ENCODE results near the gene NDUFA1.

DNA sequence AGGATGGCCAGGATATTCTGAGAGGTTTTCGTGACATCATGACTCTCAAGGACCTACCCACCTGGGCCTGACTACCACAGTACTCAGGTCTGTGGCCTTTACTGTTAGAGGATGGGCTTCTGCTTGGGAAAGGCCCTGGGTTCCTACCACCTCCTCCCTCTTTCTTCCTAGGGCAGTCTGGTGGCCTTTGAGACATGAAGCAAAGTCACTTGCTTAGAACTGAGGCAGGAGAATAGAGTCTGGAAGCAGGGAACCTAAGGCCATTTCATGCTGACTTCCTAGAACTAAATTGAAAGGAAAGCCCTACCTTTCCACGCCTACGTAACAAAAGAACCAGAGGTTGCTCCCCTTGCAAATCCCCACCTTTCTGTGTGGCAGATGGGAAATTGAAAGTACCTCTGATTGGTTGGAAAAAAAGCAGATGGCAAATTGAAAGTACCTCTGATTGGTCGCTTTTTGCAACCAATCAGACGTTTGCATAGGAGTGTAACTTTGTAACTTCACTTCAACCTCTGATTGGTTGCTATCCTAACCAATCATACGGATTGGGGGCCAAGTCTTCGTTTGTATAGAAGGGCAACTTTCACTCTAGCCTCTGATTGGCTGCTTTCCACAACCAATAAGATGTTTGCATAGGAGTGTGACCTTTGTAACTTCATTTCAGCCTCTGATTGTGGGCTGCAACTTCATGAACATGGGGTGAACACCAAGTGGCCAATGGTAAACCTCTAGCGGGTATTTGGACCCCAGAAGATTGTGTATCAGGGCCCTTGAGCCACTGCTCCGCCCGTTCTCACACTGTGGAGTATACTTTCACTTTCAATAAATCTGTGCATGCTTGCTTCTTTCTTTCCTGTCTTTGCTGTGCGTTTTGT is 14.2 kb downstream of the NDUFA1 start:
- TF ChIP-seq, protein P1, sequence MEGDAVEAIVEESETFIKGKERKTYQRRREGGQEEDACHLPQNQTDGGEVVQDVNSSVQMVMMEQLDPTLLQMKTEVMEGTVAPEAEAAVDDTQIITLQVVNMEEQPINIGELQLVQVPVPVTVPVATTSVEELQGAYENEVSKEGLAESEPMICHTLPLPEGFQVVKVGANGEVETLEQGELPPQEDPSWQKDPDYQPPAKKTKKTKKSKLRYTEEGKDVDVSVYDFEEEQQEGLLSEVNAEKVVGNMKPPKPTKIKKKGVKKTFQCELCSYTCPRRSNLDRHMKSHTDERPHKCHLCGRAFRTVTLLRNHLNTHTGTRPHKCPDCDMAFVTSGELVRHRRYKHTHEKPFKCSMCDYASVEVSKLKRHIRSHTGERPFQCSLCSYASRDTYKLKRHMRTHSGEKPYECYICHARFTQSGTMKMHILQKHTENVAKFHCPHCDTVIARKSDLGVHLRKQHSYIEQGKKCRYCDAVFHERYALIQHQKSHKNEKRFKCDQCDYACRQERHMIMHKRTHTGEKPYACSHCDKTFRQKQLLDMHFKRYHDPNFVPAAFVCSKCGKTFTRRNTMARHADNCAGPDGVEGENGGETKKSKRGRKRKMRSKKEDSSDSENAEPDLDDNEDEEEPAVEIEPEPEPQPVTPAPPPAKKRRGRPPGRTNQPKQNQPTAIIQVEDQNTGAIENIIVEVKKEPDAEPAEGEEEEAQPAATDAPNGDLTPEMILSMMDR (IDR thresholded peaks at IDR 0.05), result no peak
- TF ChIP-seq POLR2A (IDR thresholded peaks at IDR 0.05), result no peak
